WERI-Rb-1 (cell line): ENCODE results near the gene CHMP5.

Experiments
- DNase-seq: peaks from one replicate; pipeline ENCODE4 v3.0.0-alpha.2; 2020
- H3K27ac ChIP-seq: fragments of 250-450 bp; sonication (Bioruptor Pico); 2 replicates; pipeline ENCODE4 v1.5.1; 2020; ENCODE audit warnings: mild to moderate bottlenecking, moderate library complexity
- H3K27me3 ChIP-seq: fragments of 250-450 bp; sonication (Bioruptor Pico); 2 replicates; pipeline ENCODE4 v1.5.1; 2021; ENCODE audit warnings: mild to moderate bottlenecking, low read depth, moderate library complexity; ENCODE audit not compliant: insufficient read depth, severe bottlenecking
- H3K36me3 ChIP-seq: fragments of 250-450 bp; sonication (Bioruptor Pico); 2 replicates; pipeline ENCODE4 v1.5.1; 2020; ENCODE audit warnings: mild to moderate bottlenecking, moderate library complexity
- H3K4me3 ChIP-seq: 2 replicates; pipeline ENCODE4 v1.5.1; 2011; ENCODE audit warnings: low read depth, mild to moderate bottlenecking, control low read depth, low read length
- H3K9me3 ChIP-seq: fragments of 250-450 bp; sonication (Bioruptor Pico); 2 replicates; pipeline ENCODE4 v1.5.1; 2021; ENCODE audit warnings: mild to moderate bottlenecking, moderate library complexity; ENCODE audit not compliant: severe bottlenecking
- TF ChIP-seq, protein P1 (sequence below): IDR thresholded peaks from 2 replicates; pipeline ENCODE4 v1.5.1; 2011; ENCODE audit warnings: low read depth, mild to moderate bottlenecking, control low read depth, inconsistent platforms, low read length

Gene CHMP5

DNA sequence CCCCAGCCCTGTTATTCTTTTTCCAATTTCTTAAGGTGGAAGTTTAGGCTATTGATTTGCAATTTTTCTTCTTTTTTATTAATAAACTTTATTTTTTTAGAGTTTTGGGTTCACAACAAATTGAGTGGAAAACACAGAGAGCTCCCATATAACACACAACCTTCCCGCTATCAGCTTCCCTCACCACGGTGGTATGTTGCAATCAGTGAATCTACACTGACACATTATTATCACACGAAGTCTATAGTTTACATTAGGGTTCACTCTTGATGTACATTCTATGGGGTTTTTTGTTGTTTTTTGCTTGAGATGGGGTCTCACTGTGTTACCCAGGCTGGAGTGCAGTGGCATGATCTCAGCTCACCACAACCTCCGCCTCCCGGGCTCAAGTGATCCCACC is 20.7 kb downstream of the CHMP5 start:
- H3K27me3 ChIP-seq = no peaks in the 10 kb centered on the region
- TF ChIP-seq, protein P1, sequence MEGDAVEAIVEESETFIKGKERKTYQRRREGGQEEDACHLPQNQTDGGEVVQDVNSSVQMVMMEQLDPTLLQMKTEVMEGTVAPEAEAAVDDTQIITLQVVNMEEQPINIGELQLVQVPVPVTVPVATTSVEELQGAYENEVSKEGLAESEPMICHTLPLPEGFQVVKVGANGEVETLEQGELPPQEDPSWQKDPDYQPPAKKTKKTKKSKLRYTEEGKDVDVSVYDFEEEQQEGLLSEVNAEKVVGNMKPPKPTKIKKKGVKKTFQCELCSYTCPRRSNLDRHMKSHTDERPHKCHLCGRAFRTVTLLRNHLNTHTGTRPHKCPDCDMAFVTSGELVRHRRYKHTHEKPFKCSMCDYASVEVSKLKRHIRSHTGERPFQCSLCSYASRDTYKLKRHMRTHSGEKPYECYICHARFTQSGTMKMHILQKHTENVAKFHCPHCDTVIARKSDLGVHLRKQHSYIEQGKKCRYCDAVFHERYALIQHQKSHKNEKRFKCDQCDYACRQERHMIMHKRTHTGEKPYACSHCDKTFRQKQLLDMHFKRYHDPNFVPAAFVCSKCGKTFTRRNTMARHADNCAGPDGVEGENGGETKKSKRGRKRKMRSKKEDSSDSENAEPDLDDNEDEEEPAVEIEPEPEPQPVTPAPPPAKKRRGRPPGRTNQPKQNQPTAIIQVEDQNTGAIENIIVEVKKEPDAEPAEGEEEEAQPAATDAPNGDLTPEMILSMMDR = no peak
- peaks cover 17% of the 10 kb centered on the region; the same call in 1 of the 2 replicates for H3K36me3 ChIP-seq
- no peak for DNase-seq
- H3K27ac ChIP-seq = no peak overlapping the region
- no peaks in the 10 kb centered on the region for H3K9me3 ChIP-seq
- H3K4me3 ChIP-seq = no peak overlapping the region

DNA sequence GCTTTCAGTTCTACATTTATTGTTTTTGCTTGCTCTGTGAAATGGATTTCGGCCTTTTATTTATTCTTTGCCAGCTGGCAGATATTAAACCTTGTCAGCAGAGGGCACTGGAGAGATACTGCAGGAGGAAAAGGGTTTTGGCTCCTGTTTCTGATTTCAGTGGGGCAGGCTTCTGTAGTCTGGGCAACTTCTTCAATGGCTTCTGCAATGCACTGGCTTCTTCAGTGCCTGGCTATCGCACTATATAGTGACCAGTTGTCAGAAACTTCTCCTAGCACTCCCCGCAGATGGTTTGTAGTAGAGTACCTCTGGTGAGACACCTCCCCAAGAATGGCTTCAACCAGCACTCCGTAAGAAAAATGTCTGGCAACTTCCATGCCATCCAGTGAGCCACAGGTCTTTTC is 22.2 kb downstream of the CHMP5 start:
- Histone ChIP-seq H3K4me3 (no peak overlapping the region), H3K27ac (no peak overlapping the region), H3K27me3 (no peaks in the 10 kb centered on the region), H3K9me3 (no peaks in the 10 kb centered on the region), H3K36me3 (peaks cover 12% of the 10 kb centered on the region)
- TF ChIP-seq, protein P1 = peak; percentile 67
- DNase-seq = peak; percentile 49

DNA sequence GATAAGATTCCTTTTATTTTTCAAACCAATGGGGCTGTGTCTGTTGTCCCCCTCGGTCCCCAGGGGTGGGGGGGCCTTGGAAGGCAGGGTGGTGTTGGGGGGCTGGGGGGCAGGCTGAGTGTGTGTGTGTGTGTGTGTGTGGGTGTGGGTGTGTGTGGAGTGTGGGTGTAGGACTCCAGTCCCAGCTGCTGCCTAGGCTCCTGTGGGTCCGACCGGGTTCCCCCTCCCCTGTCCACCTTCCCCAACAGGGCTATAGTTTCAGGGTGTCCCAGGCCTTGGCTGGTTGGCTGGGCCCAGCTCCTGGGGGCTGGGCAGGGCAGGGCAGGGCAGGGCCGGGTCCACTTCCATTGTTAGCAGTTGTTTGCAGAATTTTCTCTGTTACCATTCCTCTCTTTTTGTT is 23.4 kb downstream of the CHMP5 start:
- no peaks in the 10 kb centered on the region for H3K27me3 ChIP-seq
- no peaks in the 10 kb centered on the region for H3K9me3 ChIP-seq
- TF ChIP-seq, protein P1 = no peak
- H3K4me3 ChIP-seq = no peak overlapping the region
- no peak for DNase-seq
- H3K27ac ChIP-seq = no peak overlapping the region
- H3K36me3 ChIP-seq = peaks cover 16% of the 10 kb centered on the region

DNA sequence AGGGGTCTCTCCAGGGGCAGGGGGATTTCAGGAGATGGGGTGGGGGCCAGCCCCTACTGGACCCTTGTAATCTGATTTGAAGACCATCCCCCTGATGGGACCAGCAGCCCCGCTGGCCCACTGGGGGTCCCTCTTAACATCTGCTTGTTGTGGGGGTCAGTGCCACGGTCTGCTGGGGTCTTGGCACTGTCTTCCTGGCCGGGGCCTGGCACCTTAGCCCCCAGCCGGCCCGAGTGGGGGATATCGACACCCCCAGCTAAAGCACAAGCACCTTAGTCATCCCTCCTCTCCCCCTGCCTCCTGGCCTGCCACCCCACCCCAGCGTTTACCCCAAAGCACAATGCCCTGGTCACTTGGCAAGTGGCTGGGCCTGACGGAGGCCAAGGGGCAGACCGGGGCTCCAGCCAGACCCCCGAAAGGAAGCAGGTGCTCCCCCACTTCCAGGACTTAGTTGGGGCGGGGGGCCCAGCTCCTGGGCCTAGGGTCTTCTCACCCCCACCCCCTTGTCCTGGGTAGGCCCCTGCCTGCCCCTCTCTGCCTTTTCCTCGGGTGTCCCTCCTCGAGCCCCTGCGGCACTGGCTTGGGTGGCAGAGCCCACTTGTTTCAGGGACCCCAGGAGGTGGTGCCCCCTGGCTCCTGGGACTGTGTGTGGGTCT is 24.1 kb downstream of the CHMP5 start:
- peak overlapping the region; percentile 95 for H3K27ac ChIP-seq
- no peaks in the 10 kb centered on the region for H3K9me3 ChIP-seq
- no peaks in the 10 kb centered on the region for H3K27me3 ChIP-seq
- H3K36me3 ChIP-seq = peaks cover 20% of the 10 kb centered on the region
- DNase-seq = no peak
- TF ChIP-seq, protein P1 = no peak
- H3K4me3 ChIP-seq = peak overlapping the region; percentile 71

DNA sequence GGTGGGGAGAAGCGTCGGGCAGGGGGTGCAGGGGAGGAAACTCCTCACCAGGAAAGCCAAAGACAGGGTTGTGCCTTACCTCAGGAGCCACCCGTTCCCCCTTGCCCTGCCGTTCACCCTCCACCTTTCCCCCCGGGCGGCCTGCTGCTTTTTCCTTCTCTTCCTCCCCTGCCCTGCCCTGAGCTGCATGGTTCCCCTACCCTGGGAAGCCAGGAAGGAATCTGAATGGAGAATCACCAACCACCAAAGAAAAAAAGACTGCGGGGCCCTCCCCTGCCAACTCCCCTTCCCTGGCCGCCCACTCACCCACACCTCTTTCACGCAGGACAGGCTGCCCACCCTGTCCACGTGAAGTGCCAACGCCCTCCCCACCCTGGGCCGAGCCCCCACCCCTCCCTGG is 24.6 kb downstream of the CHMP5 start:
- H3K27me3 ChIP-seq = no peaks in the 10 kb centered on the region
- peak overlapping the region; percentile 95 for H3K27ac ChIP-seq
- H3K36me3 ChIP-seq = peaks cover 26% of the 10 kb centered on the region
- no peaks in the 10 kb centered on the region for H3K9me3 ChIP-seq
- DNase-seq = no peak
- peak overlapping the region; percentile 71 for H3K4me3 ChIP-seq
- TF ChIP-seq, protein P1 = no peak

DNA sequence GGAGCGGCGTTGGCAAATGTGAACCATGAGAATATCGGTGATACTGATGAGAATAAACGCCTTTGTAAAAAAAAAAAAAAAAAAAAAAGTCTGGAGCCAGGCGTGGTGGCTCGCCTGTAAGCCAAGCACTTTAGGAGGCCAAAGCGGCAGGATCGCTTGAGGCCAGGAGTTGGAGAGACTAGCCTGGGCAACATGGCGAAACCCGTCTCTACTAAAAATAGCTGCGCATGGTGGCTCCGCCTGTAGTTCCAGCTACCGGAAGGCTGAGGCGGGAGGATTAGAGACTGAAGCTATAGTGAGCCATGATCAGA is 25.0 kb downstream of the CHMP5 start:
- Histone ChIP-seq H3K27ac (peak overlapping the region; percentile 95), H3K27me3 (no peaks in the 10 kb centered on the region), H3K9me3 (no peaks in the 10 kb centered on the region), H3K36me3 (peaks cover 30% of the 10 kb centered on the region), H3K4me3 (peak overlapping the region; percentile 71)
- TF ChIP-seq, protein P1 = no peak
- DNase-seq = no peak
